ENCODE results near the gene SLC36A4. TPM values are rescaled to one million over a fixed set of nuclear protein-coding genes. Genes with fewer than 3 reads are reported as not detected.

SLC36A4 gene
- total RNA-seq, 1 donor = 18.1 TPM

GRCh38 chr11:93169950-93170561 is 27.7 kb downstream of the SLC36A4 start:
- H2AFZ ChIP-seq (ENCODE audit: low read length) = no peak overlapping the region
- H3K27ac ChIP-seq (ENCODE audit: low read depth, low read length) = no peak overlapping the region
- no peaks in the 10 kb centered on the region for H4K20me1 ChIP-seq (ENCODE audit: insufficient read depth, low read length)
- H3K4me3 ChIP-seq (ENCODE audit: insufficient read depth, low read length) = no peak overlapping the region
- H3K9me3 ChIP-seq (ENCODE audit: low read depth, low read length) = no peaks in the 10 kb centered on the region
- H3K4me2 ChIP-seq (ENCODE audit: insufficient read depth, low read length) = no peak overlapping the region
- TF ChIP-seq CTCF (IDR thresholded peaks at IDR 0.05; ENCODE audit: extremely low read depth, low read depth, low read length) = peak; percentile 53
- no peaks in the 10 kb centered on the region for H3K4me1 ChIP-seq (ENCODE audit: insufficient read depth, low read length)
- no peaks in the 10 kb centered on the region for H3K79me2 ChIP-seq (ENCODE audit: insufficient read depth, low read length)
- no peaks in the 10 kb centered on the region for H3K27me3 ChIP-seq (ENCODE audit: insufficient read depth, low read length)
- no peak for DNase-seq (ENCODE audit: insufficient read length, low spot score, missing footprints)
- no peaks in the 10 kb centered on the region for H3K36me3 ChIP-seq (ENCODE audit: insufficient read depth, low read length)

GRCh38 chr11:93169143-93169542 is 28.6 kb downstream of the SLC36A4 start:
- no peak for DNase-seq (ENCODE audit: insufficient read length, low spot score, missing footprints)
- H2AFZ ChIP-seq (ENCODE audit: low read length) = no peak overlapping the region
- no peaks in the 10 kb centered on the region for H3K9me3 ChIP-seq (ENCODE audit: low read depth, low read length)
- no peaks in the 10 kb centered on the region for H3K79me2 ChIP-seq (ENCODE audit: insufficient read depth, low read length)
- no peak overlapping the region for H3K4me3 ChIP-seq (ENCODE audit: insufficient read depth, low read length)
- no peak overlapping the region for H3K4me2 ChIP-seq (ENCODE audit: insufficient read depth, low read length)
- no peaks in the 10 kb centered on the region for H3K4me1 ChIP-seq (ENCODE audit: insufficient read depth, low read length)
- no peak overlapping the region for H3K27ac ChIP-seq (ENCODE audit: low read depth, low read length)
- H3K36me3 ChIP-seq (ENCODE audit: insufficient read depth, low read length) = no peaks in the 10 kb centered on the region
- TF ChIP-seq CTCF (IDR thresholded peaks at IDR 0.05; ENCODE audit: extremely low read depth, low read depth, low read length) = no peak
- H3K27me3 ChIP-seq (ENCODE audit: insufficient read depth, low read length) = no peaks in the 10 kb centered on the region
- no peaks in the 10 kb centered on the region for H4K20me1 ChIP-seq (ENCODE audit: insufficient read depth, low read length)

DNA sequence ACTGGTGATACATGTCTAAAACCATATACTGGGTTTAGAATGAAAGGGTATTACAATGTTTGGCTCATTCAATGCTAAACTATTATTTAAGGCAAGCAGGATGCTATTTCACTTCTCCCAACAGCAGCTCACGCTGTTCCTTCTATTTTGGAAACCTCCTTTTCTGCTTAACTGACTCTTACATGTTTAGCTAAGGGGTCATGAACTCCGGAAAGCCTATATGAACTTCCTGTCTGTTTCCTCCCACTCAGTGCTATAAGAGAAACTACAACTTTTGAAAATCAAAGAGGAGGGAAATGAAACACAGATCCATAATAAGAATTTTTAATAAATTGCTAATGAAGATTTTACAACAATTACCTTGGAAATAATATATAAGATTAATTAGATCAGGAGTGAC is 30.9 kb downstream of the SLC36A4 start:
- no peaks in the 10 kb centered on the region for H3K4me1 ChIP-seq (ENCODE audit: insufficient read depth, low read length)
- H3K9me3 ChIP-seq (ENCODE audit: low read depth, low read length) = no peaks in the 10 kb centered on the region
- H2AFZ ChIP-seq (ENCODE audit: low read length) = no peak overlapping the region
- peaks cover 5% of the 10 kb centered on the region for H3K36me3 ChIP-seq (ENCODE audit: insufficient read depth, low read length)
- no peak overlapping the region for H3K4me3 ChIP-seq (ENCODE audit: insufficient read depth, low read length)
- no peak for DNase-seq (ENCODE audit: insufficient read length, low spot score, missing footprints)
- H3K27ac ChIP-seq (ENCODE audit: low read depth, low read length) = no peak overlapping the region
- H3K79me2 ChIP-seq (ENCODE audit: insufficient read depth, low read length) = no peaks in the 10 kb centered on the region
- no peak for TF ChIP-seq CTCF (IDR thresholded peaks at IDR 0.05; ENCODE audit: extremely low read depth, low read depth, low read length)
- no peaks in the 10 kb centered on the region for H3K27me3 ChIP-seq (ENCODE audit: insufficient read depth, low read length)
- no peak overlapping the region for H3K4me2 ChIP-seq (ENCODE audit: insufficient read depth, low read length)
- no peaks in the 10 kb centered on the region for H4K20me1 ChIP-seq (ENCODE audit: insufficient read depth, low read length)

DNA sequence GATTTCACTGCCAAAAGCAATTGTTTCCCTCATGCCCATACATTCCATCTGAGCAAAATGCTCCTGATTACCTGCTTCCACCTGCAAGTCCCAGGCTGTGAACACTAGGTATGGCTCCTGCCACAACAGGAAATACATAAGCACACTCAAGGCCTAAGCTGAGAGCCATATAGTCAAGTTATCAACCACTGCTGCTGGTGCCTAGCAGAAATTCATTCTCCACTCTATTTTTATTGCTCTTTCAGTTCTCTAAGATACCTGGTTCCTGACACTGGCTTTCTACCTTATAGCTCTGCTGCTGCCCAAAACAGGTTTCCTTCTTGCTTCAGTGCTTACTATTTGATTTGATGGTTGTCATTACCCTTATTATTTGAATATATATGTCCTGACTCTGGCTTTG is 31.6 kb downstream of the SLC36A4 start:
- H3K4me3 ChIP-seq (ENCODE audit: insufficient read depth, low read length) = no peak overlapping the region
- DNase-seq (ENCODE audit: insufficient read length, low spot score, missing footprints) = no peak
- no peaks in the 10 kb centered on the region for H4K20me1 ChIP-seq (ENCODE audit: insufficient read depth, low read length)
- no peak overlapping the region for H2AFZ ChIP-seq (ENCODE audit: low read length)
- H3K79me2 ChIP-seq (ENCODE audit: insufficient read depth, low read length) = no peaks in the 10 kb centered on the region
- no peaks in the 10 kb centered on the region for H3K27me3 ChIP-seq (ENCODE audit: insufficient read depth, low read length)
- no peaks in the 10 kb centered on the region for H3K4me1 ChIP-seq (ENCODE audit: insufficient read depth, low read length)
- H3K9me3 ChIP-seq (ENCODE audit: low read depth, low read length) = no peaks in the 10 kb centered on the region
- no peak overlapping the region for H3K4me2 ChIP-seq (ENCODE audit: insufficient read depth, low read length)
- H3K27ac ChIP-seq (ENCODE audit: low read depth, low read length) = no peak overlapping the region
- TF ChIP-seq CTCF (IDR thresholded peaks at IDR 0.05; ENCODE audit: extremely low read depth, low read depth, low read length) = no peak
- H3K36me3 ChIP-seq (ENCODE audit: insufficient read depth, low read length) = peaks cover 5% of the 10 kb centered on the region

Data from osteoblast (primary cell).